Measurements from ENCODE around the gene TBPL1.
"Not testable (repeated sequence)": the region's sequence is repeated elsewhere in the genome, so short reads cannot be mapped to it uniquely, and the experiment has no call there.

The TBPL1 gene

GRCh38 chr6:133953634-133954415, 801 bp downstream of the TBPL1 start:
- no peak for DNase-seq (ENCODE audit: low read depth, low spot score)

DNA sequence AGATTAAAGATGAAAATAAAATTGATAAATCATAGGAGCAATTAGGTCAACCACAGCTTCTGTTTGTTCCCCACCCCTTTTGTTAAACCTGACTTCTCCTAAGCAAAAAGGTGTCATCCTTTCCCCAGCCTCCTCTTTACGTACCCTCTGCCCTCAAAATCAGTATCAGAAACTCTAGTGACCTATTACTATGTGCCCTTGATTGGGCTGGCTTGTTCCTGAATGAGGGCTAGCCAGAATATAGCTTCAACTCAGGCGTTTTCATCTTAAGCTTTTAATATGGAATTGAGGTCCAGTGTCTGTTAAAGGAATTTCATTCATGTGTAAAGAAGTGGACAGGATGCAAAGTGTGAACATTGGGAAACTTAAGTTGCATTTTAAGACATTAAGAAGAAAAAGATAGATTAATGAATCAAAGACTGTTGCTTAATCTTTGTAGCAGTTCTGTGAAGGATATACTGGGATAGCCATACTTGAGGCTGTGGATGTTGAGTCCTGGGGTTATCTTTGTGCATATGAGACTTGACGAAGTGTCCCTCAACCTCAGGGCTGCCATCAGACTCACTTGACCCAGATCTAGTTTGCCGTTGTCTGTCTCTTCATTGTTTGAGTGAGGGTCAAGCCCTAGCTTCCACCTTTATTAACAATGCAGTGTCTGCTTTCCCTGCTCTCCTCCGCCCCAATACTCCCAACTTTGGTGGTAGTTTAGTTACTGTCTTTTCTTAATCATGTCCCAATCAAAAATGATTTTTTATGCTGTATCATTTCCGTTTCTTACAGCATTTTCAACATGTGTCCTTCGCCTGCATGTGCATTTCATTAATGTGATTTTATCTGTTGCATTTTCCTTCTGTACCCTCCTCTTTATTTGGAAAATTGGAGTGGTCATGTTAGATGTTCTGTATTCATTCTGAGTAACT, 1.9 kb downstream of the TBPL1 start:
- DNase-seq (ENCODE audit: low read depth, low spot score): no peak

DNA sequence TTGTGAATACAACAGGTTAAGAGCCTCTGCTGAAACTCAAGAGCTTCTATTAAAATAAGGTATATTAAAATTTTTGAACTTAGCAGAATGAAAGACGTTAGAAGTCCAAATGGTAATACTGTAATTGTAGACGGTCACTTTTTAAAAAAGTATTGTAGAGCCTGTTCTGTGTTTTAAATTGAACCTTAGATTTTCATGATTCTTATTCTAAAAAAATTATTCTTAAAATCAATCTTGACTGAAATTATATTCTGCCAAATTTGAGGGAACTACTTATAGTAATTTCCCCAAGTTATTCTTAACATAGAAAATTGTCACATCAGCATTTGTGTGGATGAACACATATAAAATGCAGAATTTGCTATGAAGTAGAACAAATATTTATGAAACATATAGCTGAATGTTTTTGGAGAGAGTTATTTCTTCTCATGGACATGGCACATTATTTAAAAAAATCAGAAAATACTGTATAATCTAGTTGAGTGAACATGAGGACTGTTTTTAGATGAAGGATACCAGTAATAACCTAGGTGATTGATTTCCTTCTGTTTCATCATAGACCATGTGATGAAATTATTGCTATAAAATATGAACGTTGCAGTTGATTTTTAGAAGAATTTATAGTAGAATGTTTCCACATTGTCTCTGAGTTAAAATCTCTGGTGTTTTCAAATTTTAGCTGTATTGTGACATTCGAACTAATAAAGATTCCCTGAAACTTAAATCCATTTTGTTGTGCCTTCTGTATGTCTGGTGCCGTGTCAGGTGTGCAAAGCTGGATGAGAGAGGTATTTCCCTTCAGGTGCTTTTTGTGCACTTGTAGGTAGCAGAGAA, 2.8 kb downstream of the TBPL1 start:
- no peak for DNase-seq (ENCODE audit: low read depth, low spot score)

- DNase-seq (ENCODE audit: low read depth, low spot score): no peak
Observed at GRCh38 chr6:133956416-133957049, 3.5 kb downstream of the TBPL1 start.

GRCh38 chr6:133957227-133957626, 4.2 kb downstream of the TBPL1 start:
- DNase-seq (ENCODE audit: low read depth, low spot score): no peak

GRCh38 chr6:133957780-133958242, 4.8 kb downstream of the TBPL1 start:
- no peak for DNase-seq (ENCODE audit: low read depth, low spot score)

DNA sequence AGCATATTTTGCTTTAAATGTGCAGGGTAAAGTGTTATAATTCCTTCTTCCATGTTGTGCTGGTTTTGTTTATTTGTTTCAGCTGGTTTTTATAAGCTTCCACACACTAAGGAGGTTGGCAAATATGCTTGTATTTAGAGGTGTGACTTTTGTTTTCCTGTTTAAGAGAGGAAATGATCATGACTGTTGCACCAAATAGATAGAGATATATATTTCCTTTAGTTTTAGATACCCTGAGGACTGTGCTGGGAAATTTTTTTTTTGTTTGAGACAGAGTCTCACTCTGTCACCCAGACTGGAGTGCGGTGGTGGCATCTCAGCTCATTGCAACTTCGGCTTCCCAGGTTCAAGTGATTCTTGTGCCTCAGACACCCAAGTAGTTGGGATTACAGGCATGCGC, 5.8 kb downstream of the TBPL1 start:
- DNase-seq (ENCODE audit: low read depth, low spot score): no peak

DNA sequence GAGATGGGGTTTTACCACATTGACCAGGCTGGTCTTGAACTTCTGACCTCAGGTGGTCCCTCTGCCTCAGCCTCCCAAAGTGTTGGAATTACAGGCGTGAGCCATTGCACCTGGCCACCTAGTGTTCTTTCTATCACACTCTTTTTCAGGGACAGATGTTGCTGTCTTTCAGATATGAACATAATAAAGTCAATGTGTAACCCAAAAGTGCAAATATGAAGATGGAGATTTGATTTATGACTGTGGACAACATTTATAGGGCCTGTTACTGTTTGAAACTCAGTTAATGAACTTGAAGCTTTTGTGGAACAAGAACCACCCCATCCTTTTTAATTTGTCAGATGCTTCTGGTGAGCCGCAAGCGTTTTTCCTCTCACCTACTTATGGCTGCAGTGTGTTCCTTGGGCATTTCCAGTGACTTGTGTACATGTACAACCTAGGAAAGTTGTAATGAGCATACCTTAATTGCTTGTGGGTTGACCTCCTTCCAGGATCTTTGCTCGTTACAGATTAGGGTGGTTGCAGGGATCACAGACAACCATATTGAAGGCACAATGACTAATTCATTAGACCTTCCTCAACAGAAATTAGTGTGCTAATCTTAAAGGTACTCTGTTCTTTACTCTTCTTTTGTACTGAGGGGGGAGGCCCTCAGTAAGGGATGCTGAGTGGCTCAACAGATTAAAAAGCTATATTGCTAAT, 6.8 kb downstream of the TBPL1 start:
- DNase-seq (ENCODE audit: low read depth, low spot score): no peak

- DNase-seq (ENCODE audit: low read depth, low spot score): no peak
Observed at GRCh38 chr6:133961831-133962230, 8.8 kb downstream of the TBPL1 start.

DNA sequence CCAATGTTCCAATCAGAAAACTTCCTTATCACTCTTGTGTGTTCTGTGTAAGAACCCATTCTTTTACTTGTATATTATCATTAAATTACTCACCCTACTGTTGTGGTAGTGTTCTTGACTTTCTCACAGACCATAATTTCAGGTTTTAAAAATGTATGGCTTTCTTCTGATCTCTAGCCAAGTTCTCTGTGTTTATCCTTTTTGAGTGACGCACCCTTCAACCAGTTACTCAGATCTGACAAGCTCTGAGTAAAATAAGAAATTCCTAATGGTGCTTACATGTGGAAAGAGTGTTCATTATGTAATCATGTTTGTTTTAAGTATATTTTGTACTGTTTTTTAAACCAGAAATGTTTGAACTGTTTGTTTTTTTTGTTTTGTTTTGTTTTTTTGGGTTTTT, 11.0 kb downstream of the TBPL1 start:
- DNase-seq (ENCODE audit: low read depth, low spot score): no peak

DNA sequence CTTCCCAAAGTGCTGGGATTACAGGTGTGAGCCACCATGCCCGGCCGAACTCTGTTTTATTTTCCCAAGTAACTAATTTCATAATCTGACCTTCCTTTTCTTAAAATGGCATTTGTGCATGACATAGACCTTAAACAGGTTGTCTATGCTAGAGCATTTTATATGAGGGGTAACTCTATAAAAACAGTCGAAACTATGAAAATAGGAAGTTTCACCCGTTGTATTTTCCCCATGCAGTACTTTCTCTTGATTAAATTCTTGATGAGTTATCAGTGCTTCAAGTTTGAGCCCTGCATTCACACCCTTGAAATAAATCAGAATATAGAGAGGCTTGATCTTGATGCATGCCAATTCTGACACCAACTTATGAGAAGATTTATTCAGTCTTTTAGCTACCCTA, 11.7 kb downstream of the TBPL1 start:
- no peak for DNase-seq (ENCODE audit: low read depth, low spot score)

DNA sequence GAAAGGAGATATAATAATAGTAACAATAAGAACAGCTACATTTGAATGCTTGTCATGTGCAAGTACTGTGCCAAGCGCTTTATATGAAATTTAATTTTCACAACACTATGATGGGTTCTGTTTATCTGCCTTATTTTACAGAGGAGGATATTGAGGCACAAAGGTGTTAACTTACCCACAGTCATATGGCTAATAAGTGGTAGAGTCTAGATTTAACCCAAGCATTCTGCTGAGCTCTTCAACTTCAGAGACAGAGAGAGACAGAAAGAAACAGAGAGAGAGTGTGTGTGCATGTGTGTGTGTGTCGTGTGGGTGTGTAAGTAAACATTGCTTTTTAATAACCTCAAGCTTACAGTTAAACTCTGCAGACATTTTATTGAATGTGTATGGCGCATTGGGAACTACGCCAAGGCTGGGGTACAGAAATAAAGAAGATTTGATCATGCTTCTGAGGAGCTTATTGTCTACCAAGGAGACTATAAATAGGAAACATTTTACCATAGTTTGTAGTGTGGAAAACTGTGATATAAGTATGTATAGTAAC, 12.9 kb downstream of the TBPL1 start:
- DNase-seq (ENCODE audit: low read depth, low spot score): no peak

DNA sequence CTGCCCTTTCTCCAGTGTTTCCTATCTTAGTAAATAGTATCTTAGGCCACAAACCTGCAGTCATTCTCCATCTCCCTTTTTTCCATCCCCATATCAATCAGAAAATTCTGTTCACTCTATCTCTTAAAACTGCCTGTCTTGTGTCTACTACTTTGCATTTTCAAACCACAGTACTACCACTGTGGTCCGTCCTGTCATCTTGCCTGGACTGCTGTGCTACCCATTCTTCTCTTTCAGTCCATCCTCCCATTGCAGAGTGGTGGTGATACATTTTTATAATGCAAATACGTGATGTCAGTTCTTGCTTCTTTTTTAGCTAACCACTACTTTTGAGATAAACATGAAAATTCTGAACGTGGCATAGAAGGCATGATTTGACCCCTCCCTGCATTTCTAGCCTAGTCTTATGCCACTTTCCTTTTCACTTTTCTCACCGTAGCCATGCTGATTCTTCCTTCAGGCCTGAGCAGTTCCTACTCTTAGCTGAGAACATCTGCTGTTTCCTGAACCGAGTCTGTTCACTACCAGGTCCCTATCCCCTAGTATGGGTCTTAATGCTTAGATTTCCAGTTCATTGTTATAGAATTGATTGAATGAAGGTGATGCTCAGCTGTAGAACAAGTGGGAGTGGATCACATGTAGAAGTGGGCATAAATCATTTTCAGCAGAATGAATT, 13.8 kb downstream of the TBPL1 start:
- DNase-seq (ENCODE audit: low read depth, low spot score): no peak

- DNase-seq (ENCODE audit: low read depth, low spot score): no peak
Observed at GRCh38 chr6:133967347-133967746, 14.3 kb downstream of the TBPL1 start.

DNA sequence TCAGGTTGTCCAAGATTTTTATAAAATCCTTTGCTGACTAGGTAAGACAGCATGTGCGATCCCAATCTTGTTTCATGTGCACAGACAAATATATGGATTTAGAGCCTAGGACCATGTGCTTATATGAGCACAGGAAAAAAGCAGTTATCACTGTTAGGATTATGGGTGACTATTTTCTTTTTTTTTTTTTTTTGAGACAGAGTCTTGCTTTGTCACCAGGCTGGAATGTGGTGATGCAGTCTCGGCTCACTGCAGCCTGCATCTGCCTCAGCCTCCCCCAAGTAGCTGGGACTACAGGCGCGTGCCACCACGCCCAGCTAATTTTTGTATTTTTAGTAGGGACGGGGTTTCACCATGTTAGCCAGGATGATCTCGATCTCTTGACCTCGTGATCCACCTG, 14.8 kb downstream of the TBPL1 start:
- not testable (repeated sequence) for DNase-seq (ENCODE audit: low read depth, low spot score)

DNA sequence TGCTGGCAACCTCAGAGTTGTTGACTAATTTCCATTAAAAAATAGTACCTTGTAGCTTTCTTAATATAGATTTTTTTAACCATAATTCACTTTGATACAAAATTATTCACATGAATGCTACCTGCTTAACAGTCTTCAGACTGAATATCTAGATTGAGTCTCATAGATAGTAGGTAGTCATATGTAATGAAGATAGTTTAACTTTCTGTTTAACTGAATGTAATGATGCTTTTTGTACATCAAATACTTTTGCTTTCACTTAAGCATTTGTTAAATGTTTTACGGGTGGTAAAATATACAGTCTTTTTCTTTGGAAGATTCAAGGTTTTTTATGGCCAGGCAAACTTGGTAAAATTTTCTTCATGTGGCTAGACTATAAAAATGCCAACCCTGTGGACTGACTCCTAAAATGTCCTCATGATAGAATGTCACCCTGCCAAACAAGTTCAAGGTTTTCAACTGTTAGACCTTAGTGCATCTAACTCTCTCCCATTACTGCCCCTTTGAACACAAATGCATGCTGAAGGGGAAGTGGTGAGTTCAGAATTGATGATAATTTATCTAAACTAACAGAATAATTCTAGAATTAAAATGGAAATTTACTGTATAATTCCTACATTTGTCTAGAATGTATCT, 16.4 kb downstream of the TBPL1 start:
- DNase-seq (ENCODE audit: low read depth, low spot score): no peak

GRCh38 chr6:133969921-133970295, 16.9 kb downstream of the TBPL1 start:
- DNase-seq (ENCODE audit: low read depth, low spot score): no peak

- no peak for DNase-seq (ENCODE audit: low read depth, low spot score)
Observed at GRCh38 chr6:133971861-133972260, 18.8 kb downstream of the TBPL1 start.

DNA sequence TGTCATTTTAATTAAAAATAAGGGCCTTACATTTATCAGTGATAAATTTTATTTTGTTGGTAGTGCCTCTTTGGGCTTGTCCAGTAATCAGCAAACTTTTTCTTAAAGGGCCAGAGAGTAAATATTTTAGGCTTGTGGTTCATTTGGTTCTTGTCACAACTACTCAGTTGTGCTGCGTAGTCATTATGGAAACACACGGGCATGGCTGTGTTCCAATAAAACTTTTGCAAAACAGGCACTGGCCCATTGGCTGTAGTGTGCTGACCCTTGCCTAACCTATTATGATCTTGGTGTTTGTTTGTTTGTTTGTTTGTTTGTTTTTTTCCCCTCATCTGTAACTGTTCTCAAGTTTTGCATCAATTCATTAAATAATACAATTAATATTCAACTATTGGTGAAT, 19.4 kb downstream of the TBPL1 start:
- DNase-seq (ENCODE audit: low read depth, low spot score): no peak

Measured in iPS DF 19.7 (cell line).